A549 treated with CpdA at 1 μM for 4 hours (cell line): ENCODE measurements around the gene GRB14. TPM values are rescaled to one million over a fixed set of nuclear protein-coding genes. Genes with fewer than 3 reads are reported as not detected.

ENCODE experiments used
- total RNA-seq: library from RNA; stranded (reverse); fragments of 200-300 nt; extraction: Qiagen RNA extraction; gene quantifications from 5 replicates; pipeline ENCODE4 v1.2.3, GENCODE V29; 2022; ENCODE audit warnings: low read depth

GRB14 gene
- total RNA-seq, result 4.3 to 6.9 TPM (median 5.8 TPM) in 5 replicates

DNA sequence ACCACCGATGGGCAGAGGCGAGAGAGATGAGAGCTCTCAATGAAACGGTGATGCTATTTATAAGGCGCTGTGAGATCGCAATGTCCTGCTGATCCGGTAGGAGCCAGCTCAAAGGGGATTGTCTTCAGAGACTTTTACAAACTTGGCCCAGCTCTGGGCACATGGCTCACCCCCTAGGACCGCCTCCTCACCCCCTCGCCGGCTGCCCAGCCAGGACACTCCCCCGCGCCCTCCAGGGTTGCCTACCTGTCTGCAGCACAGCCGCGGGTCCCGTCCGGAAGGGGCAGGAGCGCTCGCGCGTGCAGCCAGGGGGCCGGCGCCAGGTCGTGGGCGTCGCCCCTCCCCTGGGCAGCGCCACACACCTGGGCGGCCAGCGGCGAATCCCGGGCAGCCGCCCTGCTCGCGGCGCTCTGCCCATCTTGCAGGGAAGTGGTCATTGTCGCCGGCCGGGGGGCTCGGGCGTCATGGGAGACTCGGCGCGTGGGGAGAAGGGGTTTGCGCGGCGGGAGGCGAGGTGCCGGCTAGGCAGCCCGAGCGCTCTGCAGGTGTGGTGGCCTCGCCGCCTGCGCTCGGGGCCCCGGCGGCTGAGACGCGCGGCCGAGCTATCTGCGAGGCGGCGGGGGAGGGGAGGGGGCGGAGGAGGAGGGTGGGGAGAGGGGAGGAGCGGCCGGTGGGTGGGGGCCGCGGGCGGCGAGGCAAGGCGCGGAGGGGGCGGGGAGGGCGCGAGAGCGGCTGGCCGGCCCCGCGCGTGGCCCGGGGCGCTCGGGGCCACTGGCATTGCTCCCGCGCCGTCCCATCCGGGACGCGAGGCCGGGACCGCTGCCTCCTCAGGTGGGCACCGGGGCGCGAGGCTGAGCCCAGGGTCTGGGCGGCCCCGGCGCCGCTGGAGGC is at the start of gene GRB14:
GRB14 (minus strand) TSS at position 610 of the 891 bp plus-strand sequence; CDS start at position 437, 173 bp downstream.

Other genes starting within 250 kb of the GRB14 start
- gene COBLL1, start 220.3 kb upstream of the GRB14 start, total RNA-seq, result 4.1 to 7.2 TPM (median 4.1 TPM) in 5 replicates